Measurements from ENCODE around the gene RPS23. TPM values are rescaled to one million over a fixed set of nuclear protein-coding genes. Genes with fewer than 3 reads are reported as not detected.

Gene RPS23
- total and polyA plus RNA-seq, 2 of the 8 experiments (the other 6 are each of a cell fraction or from before 2014, with no cell fraction given) = 2,559 to 4,867 TPM

DNA sequence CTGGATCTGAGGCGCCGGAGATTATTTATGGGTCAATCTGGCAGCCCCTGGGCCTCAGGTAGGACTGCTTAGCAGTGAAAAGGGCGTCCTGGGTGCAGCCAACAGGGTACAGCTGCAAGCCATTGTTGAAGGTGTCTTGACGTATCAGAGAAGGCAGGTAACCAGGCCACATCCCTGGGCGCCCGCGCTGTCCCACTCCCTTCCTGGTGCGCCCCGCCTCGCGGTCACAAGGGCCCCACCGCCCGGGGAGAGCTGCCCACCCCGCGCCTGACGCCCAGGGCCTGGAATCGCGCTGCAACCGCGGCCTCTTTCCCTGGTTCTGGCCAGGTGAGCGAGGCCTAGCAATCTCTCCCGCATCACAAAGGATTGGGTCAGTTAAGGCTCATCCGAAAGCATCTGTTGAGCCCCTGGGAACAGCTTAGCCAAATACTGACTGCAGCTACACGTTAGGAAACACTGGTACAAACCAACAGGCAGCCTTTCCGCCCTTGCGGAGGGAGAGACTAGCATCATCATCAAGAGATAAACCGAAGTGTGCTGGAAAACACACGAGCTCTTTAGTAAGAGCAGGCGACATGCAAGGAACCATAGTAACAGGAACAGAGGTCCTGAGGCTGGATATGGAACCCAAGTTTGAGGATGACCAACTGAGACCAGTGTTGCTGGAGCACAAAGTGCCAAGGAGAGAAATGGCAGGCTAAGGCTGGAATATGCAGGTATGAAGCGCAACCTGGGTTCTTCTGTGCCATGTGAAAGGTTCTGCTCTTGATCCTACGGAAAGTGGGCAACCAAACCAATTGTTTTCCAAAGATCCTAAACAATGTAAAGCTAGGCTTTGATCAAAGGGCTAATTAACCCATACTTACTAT is 3.6 kb downstream of the RPS23 start (continued):
- peak; percentile 99; the same call in 1 of the 2 replicates for TF ChIP-seq POLR2AphosphoS5 (IDR thresholded peaks at IDR 0.05; ENCODE audit: low read depth, low read length)
- TF ChIP-seq RNF2 (IDR thresholded peaks at IDR 0.05; ENCODE audit: borderline replicate concordance, low read depth, low read length, missing control alignments, poor library complexity, severe bottlenecking) = no peak
- TF ChIP-seq RXRA (IDR thresholded peaks at IDR 0.05; ENCODE audit: insufficient read depth, low read depth, low read length) = no peak
- no peak for TF ChIP-seq SIX5 (IDR thresholded peaks at IDR 0.05; ENCODE audit: low read depth, low read length)
- no peak for TF ChIP-seq TEAD4 (IDR thresholded peaks at IDR 0.05; ENCODE audit: low read depth, low read length)
- no peak for TF ChIP-seq SRF (IDR thresholded peaks at IDR 0.05; ENCODE audit: low read depth, low read length)
- TF ChIP-seq, protein P1, sequence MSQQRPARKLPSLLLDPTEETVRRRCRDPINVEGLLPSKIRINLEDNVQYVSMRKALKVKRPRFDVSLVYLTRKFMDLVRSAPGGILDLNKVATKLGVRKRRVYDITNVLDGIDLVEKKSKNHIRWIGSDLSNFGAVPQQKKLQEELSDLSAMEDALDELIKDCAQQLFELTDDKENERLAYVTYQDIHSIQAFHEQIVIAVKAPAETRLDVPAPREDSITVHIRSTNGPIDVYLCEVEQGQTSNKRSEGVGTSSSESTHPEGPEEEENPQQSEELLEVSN (IDR thresholded peaks at IDR 0.05) = peak; percentile 12; the same call in 1 of the 2 replicates
- TF ChIP-seq, protein P2, sequence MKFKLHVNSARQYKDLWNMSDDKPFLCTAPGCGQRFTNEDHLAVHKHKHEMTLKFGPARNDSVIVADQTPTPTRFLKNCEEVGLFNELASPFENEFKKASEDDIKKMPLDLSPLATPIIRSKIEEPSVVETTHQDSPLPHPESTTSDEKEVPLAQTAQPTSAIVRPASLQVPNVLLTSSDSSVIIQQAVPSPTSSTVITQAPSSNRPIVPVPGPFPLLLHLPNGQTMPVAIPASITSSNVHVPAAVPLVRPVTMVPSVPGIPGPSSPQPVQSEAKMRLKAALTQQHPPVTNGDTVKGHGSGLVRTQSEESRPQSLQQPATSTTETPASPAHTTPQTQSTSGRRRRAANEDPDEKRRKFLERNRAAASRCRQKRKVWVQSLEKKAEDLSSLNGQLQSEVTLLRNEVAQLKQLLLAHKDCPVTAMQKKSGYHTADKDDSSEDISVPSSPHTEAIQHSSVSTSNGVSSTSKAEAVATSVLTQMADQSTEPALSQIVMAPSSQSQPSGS (IDR thresholded peaks at IDR 0.05; ENCODE audit: low read length) = peak; percentile 81
- no peak for TF ChIP-seq BACH1 (IDR thresholded peaks at IDR 0.05; ENCODE audit: low read length)
- no peak for TF ChIP-seq KDM1A (IDR thresholded peaks at IDR 0.05; ENCODE audit: borderline replicate concordance, low read length)
- TF ChIP-seq SIN3A (conservative IDR thresholded peaks at IDR 0.05 in 1 of 2, IDR thresholded peaks at IDR 0.05 in 1 of 2; ENCODE audit: low read depth in 1 of 2, low read length in 2 of 2) = peak in 1 of 2 experiments; percentile 59; a peak in 1 of 4 replicates
- 0 out of 2 replicates have a peak, but pooled peaks have one; percentile 39 for TF ChIP-seq BRCA1 (IDR thresholded peaks at IDR 0.05; ENCODE audit: low read depth, low read length)
- no peak for TF ChIP-seq SUZ12 (IDR thresholded peaks at IDR 0.05; ENCODE audit: low read length)
- TF ChIP-seq HDAC6 (IDR thresholded peaks at IDR 0.05; ENCODE audit: low read depth, low read length) = no peak
- no peak for TF ChIP-seq ZNF274 (IDR thresholded peaks at IDR 0.05; ENCODE audit: borderline replicate concordance, extremely low read depth, low read length)
- no peak for TF ChIP-seq SAP30 (IDR thresholded peaks at IDR 0.05; ENCODE audit: insufficient read depth, insufficient replicate concordance, low read length)
- no peak for TF ChIP-seq EGR1 (IDR thresholded peaks at IDR 0.05; ENCODE audit: borderline replicate concordance, low read depth, low read length)
- peak; percentile 67; the same call in 1 of the 2 replicates for TF ChIP-seq POU5F1 (IDR thresholded peaks at IDR 0.05; ENCODE audit: low read depth, low read length)
- TF ChIP-seq GTF2F1 (IDR thresholded peaks at IDR 0.05; ENCODE audit: borderline replicate concordance, low read depth, low read length) = no peak
- TF ChIP-seq TAF1 (IDR thresholded peaks at IDR 0.05; ENCODE audit: low read depth, low read length) = peak; percentile 66; the same call in 1 of the 2 replicates
- no peak for TF ChIP-seq JUN (IDR thresholded peaks at IDR 0.05; ENCODE audit: low read depth, low read length)
